ENCODE measurements around the gene SORCS2.
"Not testable (repeated sequence)": the region's sequence is repeated elsewhere in the genome, so short reads cannot be mapped to it uniquely, and the experiment has no call there.

The SORCS2 gene

DNA sequence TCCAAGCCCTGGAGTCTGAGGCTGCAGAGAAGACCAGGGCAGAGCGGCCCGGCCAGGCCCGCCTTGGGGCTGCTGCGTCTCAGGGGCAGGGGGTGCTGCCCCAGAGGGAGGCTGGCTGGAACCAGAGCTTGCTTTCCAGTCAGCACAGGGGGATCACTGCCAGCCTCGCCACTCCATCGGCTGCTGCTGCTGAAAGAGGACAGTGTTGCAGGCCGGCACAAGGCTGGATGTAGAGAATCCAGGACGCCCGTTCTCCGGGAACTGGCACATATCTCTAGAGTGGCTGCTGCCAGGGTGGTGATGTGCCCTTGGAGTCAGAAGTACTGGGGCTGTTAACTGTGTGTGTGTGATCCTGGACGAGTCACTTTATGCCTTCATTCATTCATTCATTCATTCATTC, 31.9 kb upstream of the SORCS2 start:
- no peak for DNase-seq (ENCODE audit: low read depth)

DNA sequence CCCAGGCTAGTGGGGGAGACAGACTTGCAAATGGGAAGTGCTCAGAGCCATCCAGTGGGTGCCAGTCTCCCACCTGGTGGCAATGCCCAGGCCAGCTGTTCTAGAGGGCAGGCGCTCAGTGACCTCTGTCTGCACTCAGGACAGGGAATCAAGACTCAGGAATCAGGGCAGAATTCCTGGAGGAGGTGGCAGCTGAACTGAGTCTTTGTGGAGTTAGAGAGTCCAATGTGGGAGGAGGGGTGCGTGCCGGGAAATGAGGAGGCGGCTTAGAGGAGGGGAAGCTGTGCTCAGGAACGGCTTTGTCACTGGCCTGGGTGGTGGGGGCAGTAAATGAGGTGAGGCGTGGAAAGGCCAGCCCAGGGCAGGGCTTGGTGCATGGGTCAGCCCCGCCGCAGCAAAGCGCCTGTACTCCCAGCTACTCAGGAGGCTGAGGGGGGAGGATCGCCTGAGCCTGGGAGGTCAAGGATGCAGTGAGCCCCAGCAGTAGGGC, 31.3 kb upstream of the SORCS2 start:
- DNase-seq (ENCODE audit: low read depth) = no peak

GRCh38 chr4:7161721-7162214, 30.6 kb upstream of the SORCS2 start:
- peak; percentile 57 for DNase-seq (ENCODE audit: low read depth)

GRCh38 chr4:7165056-7165873, 27.1 kb upstream of the SORCS2 start:
- DNase-seq (ENCODE audit: low read depth) = not testable (repeated sequence)

GRCh38 chr4:7165874-7166201, 26.5 kb upstream of the SORCS2 start:
- no peak for DNase-seq (ENCODE audit: low read depth)

- DNase-seq (ENCODE audit: low read depth) = no peak
Observed at GRCh38 chr4:7166237-7166636, 26.1 kb upstream of the SORCS2 start.

DNA sequence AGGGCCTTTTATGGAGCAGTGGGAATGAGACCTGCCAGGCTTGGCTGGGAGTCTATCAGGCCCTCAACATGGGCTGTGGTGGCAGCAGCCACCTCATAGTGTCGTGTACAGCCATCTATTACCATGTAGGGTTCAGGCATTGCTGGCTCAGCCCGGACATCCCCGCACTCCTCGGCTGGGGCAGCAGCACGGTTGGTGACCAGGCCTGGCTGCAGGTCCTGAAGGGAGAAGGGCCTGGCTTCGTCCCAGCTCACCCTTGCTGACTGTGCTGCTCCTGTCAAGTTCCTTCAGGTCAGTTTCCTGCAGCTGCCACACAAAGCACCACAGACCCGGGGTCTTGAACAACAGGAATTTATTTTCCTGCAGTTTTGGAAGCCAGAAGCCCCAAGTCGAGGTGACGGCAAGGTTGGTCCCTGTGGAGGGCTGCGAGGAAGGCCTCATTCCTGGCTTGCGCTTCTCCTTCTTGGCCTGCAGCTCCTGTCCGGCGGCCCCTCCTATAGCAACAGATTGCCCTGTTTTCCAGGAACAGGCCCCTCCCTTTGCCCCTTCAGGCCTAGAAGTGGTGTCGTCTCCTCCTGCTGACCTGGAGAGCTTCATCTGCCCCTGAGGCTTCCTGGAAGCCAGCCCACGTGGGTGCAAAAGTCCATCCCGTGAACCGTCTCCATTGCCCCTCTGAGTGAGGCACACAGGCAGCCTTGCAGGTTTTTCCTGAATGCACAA, 25.2 kb upstream of the SORCS2 start:
- DNase-seq (ENCODE audit: low read depth) = no peak

GRCh38 chr4:7167706-7168105, 24.6 kb upstream of the SORCS2 start:
- DNase-seq (ENCODE audit: low read depth) = no peak

GRCh38 chr4:7168106-7168505, 24.2 kb upstream of the SORCS2 start:
- no peak for DNase-seq (ENCODE audit: low read depth)

GRCh38 chr4:7169134-7169533, 23.2 kb upstream of the SORCS2 start:
- DNase-seq (ENCODE audit: low read depth) = no peak

GRCh38 chr4:7170012-7170411, 22.3 kb upstream of the SORCS2 start:
- no peak for DNase-seq (ENCODE audit: low read depth)

DNA sequence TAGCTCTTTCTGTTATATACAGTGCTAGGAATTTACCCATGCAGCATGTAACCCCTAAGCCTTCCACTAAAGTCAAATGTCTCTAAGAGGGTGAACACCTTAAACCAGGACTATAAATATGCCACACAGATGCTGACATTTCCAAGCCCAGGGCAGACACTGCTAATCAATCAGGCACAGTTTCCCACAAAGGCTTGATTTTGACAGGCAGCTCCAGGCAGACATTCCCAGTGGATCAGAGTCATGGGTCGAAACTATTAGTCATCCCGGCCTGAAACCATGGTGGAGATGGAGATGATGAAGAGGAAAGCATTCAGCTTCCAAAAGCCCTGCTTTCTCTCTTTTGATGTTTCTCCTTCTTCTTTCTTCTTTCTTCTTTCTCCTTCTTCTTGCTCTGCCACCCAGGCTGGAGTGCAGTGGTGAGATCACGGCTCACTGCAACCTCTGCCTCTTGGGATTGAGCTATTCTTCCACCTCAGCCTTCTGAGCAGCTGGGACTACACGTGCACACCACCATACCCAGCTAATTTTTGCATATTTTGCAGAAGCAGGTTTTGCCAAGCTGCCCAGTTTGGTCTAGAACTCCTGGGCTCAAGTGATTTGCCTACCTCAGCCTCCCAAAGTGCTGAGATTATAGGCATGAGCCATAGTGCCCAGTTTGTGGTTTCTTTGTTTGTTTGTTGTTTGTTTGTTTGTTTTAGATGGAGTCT, 21.0 kb upstream of the SORCS2 start:
- peak; percentile 20 for DNase-seq (ENCODE audit: low read depth)

DNA sequence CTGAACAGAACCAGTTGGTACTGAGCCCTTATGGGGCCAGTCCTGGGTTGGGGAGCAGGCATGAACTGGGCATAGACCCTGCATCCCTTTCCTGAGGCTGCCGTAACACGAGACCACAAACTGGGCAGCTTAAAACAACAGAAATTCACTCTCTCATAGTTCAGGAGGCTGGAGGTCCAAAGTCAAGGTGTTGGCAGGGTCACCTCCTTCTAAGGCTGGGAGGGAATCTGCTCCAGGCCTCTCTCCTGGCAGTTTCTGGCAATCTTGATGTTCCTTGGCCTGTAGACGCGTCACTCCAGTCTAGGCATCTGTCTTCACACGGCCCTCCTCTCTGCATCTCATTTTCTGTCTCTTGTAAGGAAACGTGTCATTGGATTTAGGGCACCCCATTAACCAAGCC, 19.8 kb upstream of the SORCS2 start:
- no peak for DNase-seq (ENCODE audit: low read depth)

DNA sequence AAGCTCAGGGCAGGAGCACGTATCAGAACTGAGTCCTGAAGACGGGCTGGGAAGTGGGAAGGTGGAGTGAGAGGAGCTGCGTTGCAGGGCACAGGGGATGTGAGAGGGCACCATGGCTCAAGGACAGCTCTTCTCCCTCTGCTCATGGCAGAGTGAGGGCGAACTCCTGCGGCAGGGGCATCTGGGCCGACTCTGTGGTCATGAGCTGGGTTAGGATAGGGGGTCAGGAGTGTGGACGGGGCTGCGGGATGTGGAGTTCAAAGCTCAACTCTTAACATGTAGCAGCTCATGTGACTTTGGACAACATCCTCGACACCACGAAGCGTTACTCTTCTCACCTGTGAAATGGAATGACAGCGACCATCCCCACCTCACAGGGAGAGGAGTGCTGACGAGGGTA, 19.4 kb upstream of the SORCS2 start:
- DNase-seq (ENCODE audit: low read depth) = no peak

- no peak for DNase-seq (ENCODE audit: low read depth)
Observed at GRCh38 chr4:7173841-7174449, 18.4 kb upstream of the SORCS2 start.

GRCh38 chr4:7179158-7179557, 13.2 kb upstream of the SORCS2 start:
- DNase-seq (ENCODE audit: low read depth) = no peak

- no peak for DNase-seq (ENCODE audit: low read depth)
Observed at GRCh38 chr4:7180938-7181337, 11.4 kb upstream of the SORCS2 start.

- no peak for DNase-seq (ENCODE audit: low read depth)
Observed at GRCh38 chr4:7182616-7183015, 9.7 kb upstream of the SORCS2 start.

DNA sequence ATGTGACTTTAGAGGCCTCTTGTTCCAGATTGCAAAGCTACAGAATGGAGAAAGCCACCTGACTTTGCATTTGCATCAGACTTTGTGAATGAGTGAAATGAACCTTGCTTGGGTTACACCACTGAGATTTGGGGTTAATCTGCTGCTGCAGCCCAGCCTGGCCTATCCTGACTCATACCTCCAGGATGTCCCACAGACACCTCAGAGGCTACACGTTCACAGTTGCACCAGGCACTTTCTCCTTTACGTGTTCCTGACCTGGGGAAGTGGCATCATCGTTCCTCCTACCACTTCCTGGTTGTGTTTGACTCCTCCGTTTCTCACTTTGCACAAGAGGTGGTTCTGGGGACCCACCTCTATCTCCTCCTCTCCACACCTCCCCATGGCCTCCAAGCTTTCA, 9.2 kb upstream of the SORCS2 start:
- DNase-seq (ENCODE audit: low read depth) = no peak

DNA sequence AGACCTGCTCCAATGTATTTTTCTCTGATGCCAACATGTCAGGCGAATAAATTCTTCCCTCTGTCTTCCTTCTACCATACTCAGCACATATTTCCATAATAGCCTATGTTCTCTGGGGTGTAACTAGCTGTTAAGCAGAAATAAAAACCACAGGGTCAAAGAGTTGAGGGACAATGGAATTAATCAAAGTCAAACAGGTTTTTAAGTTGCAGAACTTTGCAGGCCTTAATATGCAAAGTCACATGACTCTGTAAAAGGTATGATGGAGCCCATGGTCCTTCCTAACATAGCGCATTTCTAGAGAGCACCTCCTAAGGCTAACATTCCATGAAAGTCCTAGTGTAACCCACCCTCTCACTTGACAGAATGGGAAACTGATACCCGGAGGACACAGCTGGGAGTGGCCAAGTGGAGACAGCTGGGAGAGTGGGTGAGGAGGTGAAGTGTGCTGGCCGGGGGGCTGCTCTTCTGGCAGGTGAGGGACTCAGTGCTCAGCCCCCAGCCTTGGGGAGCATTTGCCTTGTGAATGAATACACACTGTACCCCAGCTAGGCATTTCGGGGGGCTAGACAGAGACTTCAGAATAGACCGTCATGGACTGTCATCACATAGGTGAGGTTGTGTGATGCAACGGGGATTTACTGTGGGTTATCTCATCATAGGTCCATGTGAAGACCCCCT, 8.4 kb upstream of the SORCS2 start:
- no peak for DNase-seq (ENCODE audit: low read depth)

- no peak for DNase-seq (ENCODE audit: low read depth)
Observed at GRCh38 chr4:7185487-7186030, 6.8 kb upstream of the SORCS2 start.

All from amniotic epithelial cell (primary cell).